Stimulated activated CD4-positive, alpha-beta T cell treated with anti-CD3 and anti-CD28 coated beads, Interleukin-15, amount 100 ng/mL, for 48 hours (primary cell): ENCODE results near the gene TAS2R7.
"Not testable (repeated sequence)": the region's sequence is repeated elsewhere in the genome, so short reads cannot be mapped to it uniquely, and the experiment has no call there.

Source experiments
- DNase-seq, 2 donors: peaks; one replicate each; pipeline ENCODE4 v3.0.0-alpha.2; 2020; ENCODE audit warnings: low read depth in 2 of 2

The TAS2R7 gene, protein sequence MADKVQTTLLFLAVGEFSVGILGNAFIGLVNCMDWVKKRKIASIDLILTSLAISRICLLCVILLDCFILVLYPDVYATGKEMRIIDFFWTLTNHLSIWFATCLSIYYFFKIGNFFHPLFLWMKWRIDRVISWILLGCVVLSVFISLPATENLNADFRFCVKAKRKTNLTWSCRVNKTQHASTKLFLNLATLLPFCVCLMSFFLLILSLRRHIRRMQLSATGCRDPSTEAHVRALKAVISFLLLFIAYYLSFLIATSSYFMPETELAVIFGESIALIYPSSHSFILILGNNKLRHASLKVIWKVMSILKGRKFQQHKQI

DNA sequence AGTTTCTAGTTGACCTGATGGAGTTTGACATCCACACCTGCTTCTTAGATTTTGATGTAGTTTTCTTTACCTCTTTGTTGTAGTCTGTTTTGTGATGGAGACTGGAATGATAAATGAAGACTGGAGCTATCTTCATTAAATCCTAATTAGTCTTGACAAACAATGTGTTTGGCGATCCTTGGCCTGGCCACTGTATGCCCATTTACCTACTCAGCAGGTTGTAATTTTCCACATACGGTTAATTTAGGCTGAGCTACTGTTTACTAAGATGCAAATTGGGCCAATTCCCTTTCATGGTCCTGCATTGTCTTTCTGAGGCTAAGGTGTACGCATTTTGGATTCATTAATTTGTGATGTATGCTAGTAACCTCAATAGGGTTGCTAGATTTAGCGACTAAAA, at the start of gene TAS2R7:
TAS2R7 (minus strand) TSS at position 41 of the 400 bp plus-strand sequence. CDS start 57 bp downstream, outside the sequence.
- DNase-seq: no peak

DNA sequence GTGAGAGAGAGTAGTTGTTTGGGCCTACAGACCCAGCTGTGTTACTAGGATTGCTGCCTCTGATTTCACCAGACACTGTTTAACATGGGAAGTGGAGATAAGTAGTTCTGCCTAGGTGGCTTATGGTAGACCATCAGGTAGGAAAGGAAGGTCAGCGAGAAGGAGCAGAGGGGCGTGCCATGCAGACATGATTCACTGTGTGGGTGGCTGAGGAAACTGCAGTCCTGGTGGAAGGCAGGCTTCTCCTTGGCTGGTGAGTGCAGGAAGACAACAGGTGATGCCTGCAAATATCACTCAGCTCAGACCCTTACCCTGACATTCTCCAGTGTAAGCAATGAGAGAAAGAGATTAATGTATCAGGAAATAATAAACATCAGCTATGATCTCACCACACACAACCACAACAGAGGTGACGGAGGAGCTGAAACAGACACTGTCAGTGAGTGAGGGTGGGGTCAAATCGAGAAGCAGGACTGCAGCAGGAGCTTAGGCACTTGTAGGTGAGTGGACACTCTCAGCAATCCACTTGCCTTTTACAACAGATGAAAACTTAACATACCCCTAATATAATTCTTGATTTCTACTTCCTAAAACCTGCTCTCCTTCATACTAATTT, 48.9 kb upstream of the TAS2R7 start:
- no peak for DNase-seq

DNA sequence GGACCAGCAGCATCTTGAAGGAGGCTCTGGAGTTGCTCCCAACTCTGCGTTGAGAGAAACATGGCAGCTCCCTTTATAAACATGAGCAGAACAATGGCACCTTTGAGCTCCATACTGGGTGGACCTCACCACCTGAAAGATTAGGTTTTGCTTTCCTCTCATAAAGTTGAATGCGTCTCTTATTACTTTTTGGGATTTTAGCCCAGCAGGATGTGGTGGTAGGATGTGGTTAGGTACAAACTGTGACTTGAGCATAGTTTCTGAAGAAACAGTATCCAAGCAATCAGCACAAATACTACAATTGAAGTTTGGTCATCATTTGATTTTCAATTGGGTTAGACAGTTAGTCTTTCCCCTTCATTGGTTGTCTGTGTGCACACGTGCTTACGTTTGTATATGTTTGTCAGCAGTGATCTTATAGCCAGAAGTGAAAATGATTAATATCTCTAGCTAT, 47.0 kb upstream of the TAS2R7 start, which contains the start of gene PRR4:
PRR4 (minus strand) TSS at position 51 of the 454 bp plus-strand sequence; CDS start at position 13, 38 bp downstream.
- no peak for DNase-seq

DNA sequence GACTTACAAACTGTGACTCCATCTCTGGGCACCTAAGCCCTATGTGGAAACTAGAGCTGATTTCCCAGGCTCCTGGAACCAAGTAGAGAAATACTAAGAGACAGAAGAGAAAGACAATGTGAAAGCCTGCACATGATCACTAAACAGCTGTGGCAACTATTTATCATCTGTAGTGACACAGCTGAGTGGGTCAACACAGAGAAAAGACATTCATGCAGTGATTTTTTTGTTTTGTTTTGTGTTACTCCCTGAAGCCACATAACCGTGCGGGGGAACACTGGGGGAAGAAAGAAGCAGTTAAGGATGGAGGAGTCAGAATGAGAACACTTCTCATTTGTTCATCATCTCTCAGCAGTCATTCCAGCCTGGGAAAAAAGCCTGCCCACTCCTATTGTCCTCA, 45.3 kb upstream of the TAS2R7 start:
- no peak for DNase-seq

DNA sequence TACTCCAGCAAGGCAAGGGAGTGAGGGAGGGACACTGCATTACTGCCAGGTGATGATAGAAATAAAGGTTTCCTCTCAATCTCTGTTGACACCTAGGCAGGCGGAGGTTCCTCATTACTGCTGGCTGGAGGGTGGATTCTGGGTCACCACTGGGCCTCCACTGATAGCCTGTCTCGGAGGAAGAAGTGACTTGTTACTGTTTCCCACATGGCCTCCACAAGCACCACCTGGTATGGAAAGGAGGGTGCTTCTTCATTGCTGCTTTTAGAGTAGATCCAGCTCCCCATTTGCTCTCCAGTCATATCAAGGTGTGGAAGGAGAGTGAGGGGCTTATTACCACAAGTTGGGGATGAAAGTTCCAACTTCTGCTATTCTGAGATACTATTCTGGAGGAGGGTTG, 40.4 kb upstream of the TAS2R7 start:
- no peak for DNase-seq

DNA sequence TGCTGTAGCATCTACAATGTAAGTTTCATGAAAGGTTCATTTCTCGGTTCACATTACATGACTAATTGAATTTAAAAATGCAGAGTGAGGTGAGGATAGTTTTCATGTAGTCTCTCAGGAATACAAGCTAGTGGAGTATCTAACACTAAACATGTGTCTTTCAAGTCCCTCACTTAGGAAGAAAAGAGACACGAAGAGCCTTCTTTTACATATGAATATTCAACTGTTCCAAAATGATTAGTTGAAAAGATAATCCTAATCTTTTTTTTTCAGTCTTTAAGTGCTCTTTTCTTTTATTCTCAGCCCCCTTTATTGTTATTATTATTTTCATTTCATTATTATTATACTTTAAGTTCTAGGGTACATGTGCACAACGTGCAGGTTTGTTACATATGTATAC, 36.0 kb upstream of the TAS2R7 start:
- DNase-seq: no peak

DNA sequence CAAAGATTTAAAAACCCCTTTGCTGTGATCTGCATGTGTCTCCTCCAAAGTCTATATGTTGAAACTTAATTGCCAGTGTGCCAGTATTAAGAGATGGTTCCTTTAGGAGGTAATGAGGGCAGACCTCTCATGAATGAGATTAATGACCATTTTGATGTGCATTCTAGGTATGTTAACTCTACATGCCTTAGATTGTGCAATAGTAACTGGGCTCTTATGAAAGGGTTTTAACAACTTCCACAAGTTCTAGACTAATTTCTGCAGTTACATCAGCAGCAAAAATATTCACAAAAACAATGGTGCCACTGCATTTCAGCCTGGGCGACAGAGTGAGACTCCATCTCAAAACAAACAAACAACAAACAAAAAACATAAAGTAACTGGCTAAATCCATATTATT, 27.6 kb upstream of the TAS2R7 start:
- no peak for DNase-seq

DNA sequence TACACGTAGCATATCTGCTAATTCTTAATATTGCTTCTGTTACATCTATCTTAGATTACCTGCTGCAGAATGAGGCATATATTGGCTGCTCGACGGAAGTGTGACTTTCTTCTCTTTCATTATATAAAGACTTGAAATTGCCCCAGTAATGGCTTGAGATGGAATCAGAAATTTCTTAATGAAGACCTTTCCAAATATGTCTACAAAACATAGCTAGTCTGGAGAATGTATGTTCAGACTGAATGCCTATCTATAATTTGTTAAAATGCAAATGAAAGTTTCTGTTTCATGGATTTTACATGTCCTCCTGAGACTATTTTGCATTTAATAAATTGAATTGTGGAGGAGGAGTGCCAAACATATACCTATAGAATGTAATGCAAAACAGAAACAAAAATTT, 23.8 kb upstream of the TAS2R7 start, which contains the start of gene TAS2R10:
TAS2R10 (minus strand) TSS at position 101 of the 400 bp plus-strand sequence; CDS start at position 12, 89 bp downstream.
- no peak for DNase-seq

DNA sequence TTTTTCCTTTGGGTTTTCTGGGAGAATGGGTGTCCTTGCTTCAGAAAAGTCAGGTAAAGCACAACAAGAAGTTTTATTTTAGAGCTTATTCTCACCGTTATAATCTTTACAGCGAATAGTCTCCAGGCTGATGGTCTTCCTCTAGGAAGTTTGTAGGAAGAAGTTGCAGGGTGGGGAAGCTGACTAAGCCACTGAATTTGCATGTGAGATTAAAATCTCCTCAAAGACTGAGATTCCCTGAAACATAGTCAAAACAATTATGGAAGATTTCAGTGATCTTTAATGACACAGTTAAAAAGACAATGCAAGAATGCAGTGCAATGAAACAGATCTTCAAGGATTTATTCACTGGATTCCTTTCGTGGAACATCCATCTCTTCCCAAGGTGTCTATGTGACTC, 22.5 kb upstream of the TAS2R7 start:
- no peak for DNase-seq

DNA sequence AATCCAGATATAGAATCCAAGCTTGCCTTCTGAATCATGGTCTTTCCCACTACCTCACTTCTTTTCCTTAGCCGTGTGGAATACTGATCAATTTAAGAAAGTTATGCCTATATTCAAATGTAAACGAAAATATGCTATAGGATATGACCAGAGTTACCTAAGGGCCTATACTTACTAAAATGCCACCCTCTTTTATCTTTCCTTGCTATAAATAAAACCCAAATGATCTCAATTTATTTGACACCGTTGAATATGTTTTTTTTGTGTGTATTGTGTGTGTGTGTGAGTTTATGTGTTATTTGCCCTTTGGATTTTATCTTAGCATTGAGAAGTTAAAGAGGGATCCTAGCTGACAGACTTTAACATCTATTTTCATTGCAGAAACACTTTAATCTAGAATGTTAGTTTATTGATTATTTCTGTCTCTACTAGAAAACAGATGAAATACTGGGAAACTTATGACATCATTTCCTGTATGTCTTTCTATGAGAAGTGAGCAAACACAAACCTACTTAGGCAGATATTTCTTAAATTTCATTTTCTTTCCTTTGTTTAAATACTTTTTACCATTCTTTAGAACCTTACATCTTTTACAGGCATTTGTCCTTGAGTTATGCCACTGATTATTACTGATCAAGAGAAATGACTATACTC, 9.6 kb upstream of the TAS2R7 start:
- DNase-seq: no peak

DNA sequence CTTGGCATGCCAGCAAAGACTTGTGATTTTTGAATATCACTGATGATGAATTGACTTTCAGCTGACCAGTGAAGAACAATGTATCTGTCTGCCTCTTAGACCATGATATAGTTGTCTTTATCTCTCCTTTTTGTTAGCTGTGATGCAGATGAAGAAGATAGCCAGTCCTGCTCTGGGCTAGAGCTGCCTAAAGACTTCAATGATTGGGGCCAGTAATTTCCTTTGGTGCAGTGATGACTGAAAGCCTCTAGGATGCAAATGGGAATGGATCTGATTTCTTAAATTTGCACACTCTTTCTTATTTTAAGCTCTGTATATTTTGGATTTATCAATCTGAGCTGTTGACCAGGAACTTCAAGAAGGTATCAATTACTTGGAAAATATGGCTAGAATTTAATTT, 7.6 kb upstream of the TAS2R7 start, which contains the start of gene TAS2R9:
TAS2R9 (minus strand) TSS at position 101 of the 400 bp plus-strand sequence; CDS start at position 8, 93 bp downstream.
- no peak for DNase-seq

DNA sequence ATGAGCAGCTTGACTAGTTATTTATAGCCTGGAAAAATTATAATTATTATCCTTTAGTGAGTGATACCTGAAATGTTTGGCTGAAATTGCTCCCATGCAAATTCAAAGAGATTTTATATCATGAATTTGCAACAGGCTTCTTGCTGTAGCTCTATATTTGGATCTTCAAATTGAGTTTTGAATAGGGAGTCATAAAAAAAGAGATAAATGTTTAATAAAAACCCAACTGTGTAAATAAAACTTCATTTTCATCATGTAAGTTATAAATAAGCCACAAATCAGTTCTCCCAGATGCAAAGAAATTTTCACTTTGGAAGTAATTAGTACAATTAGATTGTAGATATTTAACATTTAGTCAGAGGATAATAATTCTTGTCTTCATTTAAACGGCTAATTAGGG, 4.8 kb upstream of the TAS2R7 start, which contains the start of gene TAS2R8:
TAS2R8 (minus strand) TSS at position 101 of the 400 bp plus-strand sequence. CDS start 306 bp downstream, outside the sequence.
- DNase-seq: no peak

DNA sequence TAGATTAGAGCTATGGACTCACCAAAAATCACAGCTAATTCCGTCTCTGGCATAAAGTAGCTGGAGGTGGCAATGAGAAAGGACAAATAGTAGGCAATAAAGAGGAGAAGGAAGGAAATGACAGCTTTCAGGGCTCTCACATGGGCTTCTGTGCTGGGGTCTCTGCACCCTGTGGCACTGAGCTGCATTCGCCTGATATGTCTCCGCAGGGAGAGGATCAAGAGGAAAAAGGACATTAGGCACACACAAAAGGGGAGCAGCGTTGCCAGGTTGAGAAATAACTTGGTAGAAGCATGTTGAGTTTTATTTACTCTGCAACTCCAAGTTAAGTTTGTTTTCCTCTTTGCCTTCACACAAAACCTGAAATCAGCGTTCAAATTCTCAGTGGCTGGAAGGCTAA, 686 bp downstream of the TAS2R7 start:
- no peak for DNase-seq

DNA sequence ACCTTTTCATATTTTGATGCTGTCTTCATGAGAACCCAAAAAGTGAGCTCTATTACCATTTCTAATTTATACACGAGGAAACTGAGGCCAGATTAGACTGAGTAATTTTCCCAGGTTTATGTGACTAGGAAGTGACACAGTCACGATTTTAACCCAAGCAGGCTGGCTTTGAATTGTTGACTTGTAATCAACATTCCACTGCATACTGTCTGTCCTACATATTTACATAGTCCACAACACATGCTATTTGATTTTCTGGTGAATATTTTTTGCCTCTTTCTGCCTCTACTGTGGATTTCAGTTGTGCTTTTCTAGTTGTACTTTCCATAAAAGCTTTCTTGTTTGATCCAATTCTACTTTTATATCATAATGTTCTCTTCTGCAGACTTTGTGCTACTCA, 8.2 kb downstream of the TAS2R7 start:
- DNase-seq: no peak

DNA sequence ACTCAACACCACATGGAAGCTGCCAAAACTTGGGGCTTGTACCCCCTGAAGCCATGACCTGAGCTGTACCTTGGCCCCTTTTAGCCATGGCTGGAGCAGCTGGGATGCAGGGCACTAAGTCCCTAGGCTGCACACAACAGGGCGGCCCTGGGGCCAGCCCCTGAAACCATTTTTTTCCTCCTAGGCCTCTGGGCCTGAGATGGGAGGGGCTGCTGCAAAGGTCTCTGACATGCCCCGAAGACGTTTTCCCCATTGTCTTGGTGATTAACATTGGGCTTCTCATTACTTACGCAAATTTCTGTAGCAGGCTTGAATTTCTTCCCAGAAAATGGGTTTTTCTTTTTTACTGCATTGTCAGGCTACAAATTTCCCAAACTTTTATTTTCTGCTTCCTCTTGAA, 10.7 kb downstream of the TAS2R7 start:
- not testable (repeated sequence) for DNase-seq

DNA sequence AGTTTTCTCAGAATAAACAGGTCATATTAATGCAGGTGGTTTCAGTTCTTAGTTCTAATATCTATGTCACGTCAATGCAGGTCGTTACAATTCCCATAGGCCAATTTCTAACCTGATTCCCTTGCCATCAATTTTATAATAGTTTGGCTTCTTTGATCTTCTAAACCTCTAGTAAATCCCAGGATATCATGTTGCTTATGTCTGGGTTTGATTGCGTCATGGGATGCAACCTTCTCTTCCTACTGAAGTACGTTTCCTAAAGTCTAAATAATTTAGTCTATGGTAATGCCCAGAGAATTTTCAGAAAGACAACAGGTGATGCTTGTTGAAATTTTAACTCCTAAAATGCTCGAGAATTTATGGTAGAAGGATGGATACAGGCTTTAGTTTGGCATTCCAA, 19.2 kb downstream of the TAS2R7 start:
- DNase-seq: no peak

DNA sequence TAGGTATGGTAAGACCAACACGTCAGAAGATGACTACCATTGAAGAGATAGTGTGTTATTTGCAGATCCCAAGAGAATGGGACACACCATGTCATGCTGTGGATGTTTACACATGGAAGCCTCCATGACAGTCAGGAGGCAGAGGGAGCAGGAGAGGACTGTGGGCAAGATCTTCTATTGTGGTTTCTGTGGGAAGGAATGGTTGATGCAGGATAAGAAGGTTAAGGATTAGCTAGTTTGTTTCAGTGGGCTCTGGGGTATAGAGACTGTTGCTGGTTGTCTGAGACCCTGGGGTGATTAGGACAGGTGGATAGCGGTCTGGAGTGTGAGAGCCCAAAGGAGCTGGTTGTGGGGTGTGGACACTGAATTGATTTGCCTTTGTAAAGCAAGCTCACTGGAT, 23.3 kb downstream of the TAS2R7 start:
- no peak for DNase-seq

DNA sequence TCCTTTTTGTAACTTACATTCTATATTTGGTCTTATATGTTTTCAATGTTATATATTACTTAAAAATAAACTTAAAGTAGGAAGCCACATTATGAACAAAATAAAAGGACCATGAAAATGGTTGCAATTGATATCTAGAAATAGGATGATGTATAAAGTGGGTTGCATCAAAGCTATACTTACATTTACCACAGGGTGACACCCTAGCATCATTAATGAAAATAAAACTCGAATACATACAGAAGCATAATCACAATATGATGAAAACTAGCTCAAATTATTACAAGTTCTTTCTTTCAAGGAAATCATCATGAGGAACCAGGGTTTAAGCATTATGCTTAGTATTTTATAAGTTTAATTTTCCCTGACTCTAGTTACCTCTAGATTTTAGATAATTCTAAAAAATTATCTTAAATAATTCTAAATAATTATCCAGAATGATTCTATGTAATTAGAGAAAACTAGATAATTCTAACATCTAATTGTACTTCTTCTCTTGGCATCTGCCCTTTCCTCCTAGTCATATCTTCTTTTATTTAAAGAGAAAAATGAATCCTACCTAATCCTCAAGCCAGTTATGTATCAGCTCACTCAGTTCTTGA, 31.2 kb downstream of the TAS2R7 start:
- no peak for DNase-seq

DNA sequence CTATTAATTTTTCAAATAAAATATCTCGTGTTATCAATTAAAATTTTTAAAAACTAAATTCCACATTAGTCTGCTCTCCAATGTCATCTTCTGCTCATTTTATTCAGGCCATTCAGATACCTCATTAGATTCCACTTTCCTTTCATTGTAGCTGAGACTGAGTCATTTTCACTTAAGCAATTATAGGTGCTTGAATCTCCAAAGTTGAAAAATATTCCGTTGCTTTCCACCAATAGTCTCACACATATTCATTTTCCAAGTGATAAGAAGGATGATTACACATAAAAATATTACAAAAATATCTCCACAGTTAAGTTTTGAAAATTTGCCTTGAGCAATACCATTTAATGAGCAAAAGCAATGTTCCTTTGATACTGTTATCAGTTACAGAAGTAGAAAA, 42.8 kb downstream of the TAS2R7 start:
- no peak for DNase-seq

DNA sequence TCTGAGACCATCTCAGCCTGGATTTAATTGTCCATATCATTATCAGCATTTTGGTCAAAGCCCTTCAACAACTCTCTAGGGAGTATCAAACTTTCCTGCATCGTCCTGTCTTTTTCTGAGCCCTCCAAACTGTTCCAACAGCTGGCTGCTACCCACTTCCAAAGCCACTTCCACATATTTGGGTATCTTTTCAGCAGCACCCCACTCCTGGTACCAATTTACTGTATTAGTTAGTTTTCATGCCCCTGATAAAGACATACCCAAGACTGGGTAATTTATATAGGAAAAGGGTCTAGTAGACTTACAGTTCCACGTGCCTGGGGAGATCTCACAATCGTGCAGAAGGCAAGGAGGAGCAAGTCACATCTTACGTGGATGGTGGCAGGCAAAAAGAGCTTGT, 46.2 kb downstream of the TAS2R7 start:
- no peak for DNase-seq

DNA sequence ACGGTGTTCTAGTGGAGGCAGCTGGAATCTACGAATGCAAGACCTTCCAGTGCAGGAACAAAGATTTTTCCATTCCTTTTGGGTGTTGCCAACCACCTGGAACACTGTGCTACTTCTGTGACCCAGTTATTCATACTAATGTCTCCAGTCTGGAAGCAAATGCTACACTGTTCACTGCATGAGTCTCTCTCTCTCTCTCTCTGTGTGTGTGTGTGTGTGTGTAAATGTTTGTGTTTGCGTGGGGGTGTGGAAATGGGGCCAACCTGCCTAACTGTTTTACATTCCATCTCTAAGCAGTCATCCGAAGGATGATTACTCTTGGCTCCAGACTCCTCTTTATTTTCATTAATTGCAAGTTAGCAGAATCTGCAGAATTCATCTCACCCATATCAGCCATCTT, 49.4 kb downstream of the TAS2R7 start:
- no peak for DNase-seq
